ENCODE measurements around the gene HDAC10. TPM values are rescaled to one million over a fixed set of nuclear protein-coding genes. Genes with fewer than 3 reads are reported as not detected.
A peak's percentile ranks its signal among the peaks of the same experiment; 100 is the strongest.

The HDAC10 gene
- total RNA-seq, 2 donors from 2014 or later = 55.2 to 60.0 TPM

DNA sequence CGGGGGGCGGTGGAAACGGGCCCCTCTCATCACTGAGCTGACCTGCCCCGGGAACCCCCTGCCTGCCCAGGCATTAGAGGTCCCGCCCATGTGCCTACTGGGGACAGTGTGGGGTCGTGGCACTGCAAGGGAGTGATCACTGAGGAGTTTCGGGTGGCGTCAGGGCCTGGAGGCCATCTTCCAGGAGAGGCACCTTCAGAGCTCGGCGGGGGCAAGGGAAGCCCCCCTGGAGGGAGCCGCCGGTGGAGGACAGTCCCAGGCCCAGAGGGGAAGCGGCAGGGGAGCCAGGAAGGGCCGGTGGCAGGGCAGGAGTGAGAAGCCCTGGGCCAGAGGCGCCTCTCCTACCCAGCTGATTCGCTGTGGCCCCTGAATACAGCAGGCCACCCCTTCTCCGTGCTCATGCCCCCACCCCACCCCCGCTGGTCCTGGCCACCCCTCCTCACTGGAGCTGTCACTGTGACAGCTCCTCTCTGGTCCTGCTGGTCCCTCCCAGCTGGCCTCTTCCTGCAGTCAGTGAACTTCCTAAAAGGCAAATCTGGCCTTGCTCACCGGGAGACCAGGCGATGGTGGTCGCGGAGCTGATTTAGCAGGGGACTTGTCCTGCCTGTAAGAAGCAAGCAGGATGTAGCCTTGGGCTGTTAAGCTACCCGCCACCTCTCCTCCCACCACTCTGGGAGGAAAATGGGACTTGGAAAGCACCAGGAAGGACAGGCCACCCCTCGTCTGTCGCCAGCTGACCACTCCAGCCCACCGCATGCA lies 21.2 kb upstream of the HDAC10 start:
- no peak for ATAC-seq (ENCODE audit: insufficient number of reproducible peaks, low FRiP score, low read depth)
- peaks cover 29 to 42% of the 10 kb centered on the region in 2 donors for H3K4me1 ChIP-seq (ENCODE audit: control insufficient read depth in 1 of 2, low read depth in 2 of 2)

DNA sequence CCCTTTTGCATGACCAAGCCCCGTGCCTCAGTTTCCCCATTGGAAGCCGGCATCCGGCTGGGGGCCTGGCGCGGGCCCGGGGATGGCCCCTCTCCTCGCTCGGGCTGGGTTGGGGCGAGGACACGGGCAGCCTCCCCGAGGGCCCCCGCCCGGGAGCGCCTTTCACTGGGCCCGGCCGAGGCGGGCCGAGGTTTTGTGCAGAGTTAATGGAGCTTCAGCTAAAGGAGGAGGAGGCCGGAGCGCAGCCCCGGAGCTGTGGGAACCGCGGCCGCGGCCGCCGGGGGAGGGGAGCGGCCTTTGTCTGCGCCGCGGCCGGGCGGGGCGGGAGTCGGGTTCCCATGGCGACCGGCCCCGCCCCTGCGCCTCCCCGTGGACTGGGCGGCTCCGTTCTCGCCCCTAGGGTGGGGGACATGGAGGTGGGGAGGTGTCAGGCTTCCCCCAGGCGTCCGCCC lies 20.5 kb upstream of the HDAC10 start:
- DNase-seq (ENCODE audit: low spot score) = no peak
- H3K4me3 ChIP-seq = peak overlapping the region; percentile 74
- H3K36me3 ChIP-seq = peaks cover 10% of the 10 kb centered on the region
- TF ChIP-seq, protein P1, sequence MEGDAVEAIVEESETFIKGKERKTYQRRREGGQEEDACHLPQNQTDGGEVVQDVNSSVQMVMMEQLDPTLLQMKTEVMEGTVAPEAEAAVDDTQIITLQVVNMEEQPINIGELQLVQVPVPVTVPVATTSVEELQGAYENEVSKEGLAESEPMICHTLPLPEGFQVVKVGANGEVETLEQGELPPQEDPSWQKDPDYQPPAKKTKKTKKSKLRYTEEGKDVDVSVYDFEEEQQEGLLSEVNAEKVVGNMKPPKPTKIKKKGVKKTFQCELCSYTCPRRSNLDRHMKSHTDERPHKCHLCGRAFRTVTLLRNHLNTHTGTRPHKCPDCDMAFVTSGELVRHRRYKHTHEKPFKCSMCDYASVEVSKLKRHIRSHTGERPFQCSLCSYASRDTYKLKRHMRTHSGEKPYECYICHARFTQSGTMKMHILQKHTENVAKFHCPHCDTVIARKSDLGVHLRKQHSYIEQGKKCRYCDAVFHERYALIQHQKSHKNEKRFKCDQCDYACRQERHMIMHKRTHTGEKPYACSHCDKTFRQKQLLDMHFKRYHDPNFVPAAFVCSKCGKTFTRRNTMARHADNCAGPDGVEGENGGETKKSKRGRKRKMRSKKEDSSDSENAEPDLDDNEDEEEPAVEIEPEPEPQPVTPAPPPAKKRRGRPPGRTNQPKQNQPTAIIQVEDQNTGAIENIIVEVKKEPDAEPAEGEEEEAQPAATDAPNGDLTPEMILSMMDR (IDR thresholded peaks at IDR 0.05) = no peak
- no peak overlapping the region for H3K27ac ChIP-seq
- ATAC-seq (ENCODE audit: insufficient number of reproducible peaks, low FRiP score, low read depth) = no peak
- no peaks in the 10 kb centered on the region for H3K9me3 ChIP-seq
- H3K27me3 ChIP-seq (replicated peaks; ENCODE audit: insufficient read depth) = no peaks in the 10 kb centered on the region
- H3K4me1 ChIP-seq (ENCODE audit: control insufficient read depth in 1 of 2, low read depth in 2 of 2) = peaks cover 32 to 47% of the 10 kb centered on the region in 2 donors

More for the DNA sequence above, 21.2 kb upstream of the HDAC10 start:
- DNase-seq (ENCODE audit: low spot score) = no peak
- Histone ChIP-seq H3K36me3 (peaks cover 15% of the 10 kb centered on the region), H3K27me3 (replicated peaks; ENCODE audit: insufficient read depth) (no peaks in the 10 kb centered on the region), H3K9me3 (no peaks in the 10 kb centered on the region), H3K27ac (no peak overlapping the region), H3K4me3 (peak overlapping the region; percentile 74)
- TF ChIP-seq, protein P1 (IDR thresholded peaks at IDR 0.05) = no peak

DNA sequence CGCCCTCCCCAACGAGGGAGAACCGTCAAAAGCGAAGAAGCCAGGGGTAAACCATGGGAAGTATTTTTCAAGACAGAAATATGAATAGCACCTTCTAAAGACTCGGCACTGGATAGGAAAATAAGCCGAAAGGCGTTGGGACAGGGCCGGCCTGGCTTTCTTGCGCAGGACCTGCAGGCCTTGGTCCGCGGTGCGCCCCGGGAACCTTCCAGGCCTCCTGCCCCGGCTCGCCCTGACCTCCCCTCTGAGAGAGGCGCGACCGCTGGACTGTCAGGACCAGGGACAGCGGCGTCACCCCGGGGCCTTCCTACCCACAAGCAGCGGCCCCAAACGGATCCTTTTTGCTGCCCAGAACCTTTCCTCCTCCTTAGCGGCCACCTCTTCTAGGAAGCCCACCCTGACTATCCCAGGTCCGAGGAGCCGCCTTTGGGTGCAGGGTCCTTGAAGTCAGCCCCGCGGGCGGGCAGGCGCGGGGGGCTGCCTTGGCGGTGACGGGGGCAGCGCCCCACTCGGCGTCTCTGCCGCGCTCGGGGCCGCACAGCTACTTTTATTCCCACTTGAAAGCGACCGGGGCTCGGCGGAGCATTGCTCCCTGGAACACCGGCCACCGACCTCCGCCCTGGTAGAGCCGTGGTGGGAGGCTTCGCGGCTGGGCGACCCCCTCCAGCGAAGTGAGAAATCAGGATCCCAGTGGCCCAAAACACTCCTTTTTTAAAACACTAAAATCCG lies 19.8 kb upstream of the HDAC10 start:
- TF ChIP-seq, protein P1 (IDR thresholded peaks at IDR 0.05) = no peak
- H3K9me3 ChIP-seq = no peaks in the 10 kb centered on the region
- H3K36me3 ChIP-seq = peaks cover 8% of the 10 kb centered on the region
- DNase-seq (ENCODE audit: low spot score) (no peak), ATAC-seq (ENCODE audit: insufficient number of reproducible peaks, low FRiP score, low read depth) (no peak)
- peak overlapping the region; percentile 74 for H3K4me3 ChIP-seq
- no peaks in the 10 kb centered on the region for H3K27me3 ChIP-seq (replicated peaks; ENCODE audit: insufficient read depth)
- peak overlapping the region in 1 of 2 donors; percentile 20 for H3K27ac ChIP-seq
- peaks cover 32 to 47% of the 10 kb centered on the region in 2 donors for H3K4me1 ChIP-seq (ENCODE audit: control insufficient read depth in 1 of 2, low read depth in 2 of 2)

DNA sequence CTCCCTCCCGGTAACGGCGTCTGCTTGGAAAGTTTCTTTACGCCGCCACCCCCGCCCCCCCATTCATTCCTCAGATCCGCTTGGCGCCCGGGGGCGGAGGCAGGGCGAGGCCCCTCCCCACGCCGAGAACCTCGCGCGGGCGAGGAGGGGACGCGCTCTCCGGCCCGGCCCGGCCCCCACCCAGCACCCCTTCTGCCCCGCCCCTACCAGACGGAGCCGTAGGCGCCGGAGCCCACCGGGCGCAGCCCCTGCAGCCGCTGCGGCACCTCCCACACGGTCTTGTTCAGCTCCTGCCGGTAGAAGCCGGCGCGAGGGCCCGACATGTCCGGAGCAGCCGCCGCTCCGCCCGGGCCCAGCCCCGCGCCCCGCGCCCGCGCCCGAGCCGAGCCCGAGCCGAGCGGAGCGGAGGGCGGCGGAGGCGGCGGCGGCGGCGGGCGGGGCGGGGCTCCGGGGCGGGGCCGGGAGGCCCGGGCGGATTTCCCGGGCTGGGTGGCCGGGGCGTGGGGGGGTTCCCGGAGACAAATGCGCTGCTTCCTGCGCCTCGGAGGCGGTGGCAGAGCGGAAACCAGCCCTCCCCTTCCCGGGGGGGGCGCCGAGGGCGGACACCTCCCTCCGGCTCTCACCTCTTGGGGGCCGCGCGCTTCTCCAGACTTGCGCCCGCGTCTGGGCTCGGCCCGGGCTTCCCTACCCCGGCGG lies 19.1 kb upstream of the HDAC10 start, which contains the start of gene MAPK11:
Gene MAPK11, minus strand, starts transcription at position 411 of the 696 bp plus-strand sequence. Its CDS starts 88 bp downstream, at position 323.
- no peaks in the 10 kb centered on the region for H3K9me3 ChIP-seq
- peaks cover 32 to 47% of the 10 kb centered on the region in 2 donors for H3K4me1 ChIP-seq (ENCODE audit: control insufficient read depth in 1 of 2, low read depth in 2 of 2)
- H3K36me3 ChIP-seq = peaks cover 3% of the 10 kb centered on the region
- no peak for DNase-seq (ENCODE audit: low spot score)
- peak within 1 kb of the TSS in 1 of 2 donors; percentile 20 for H3K27ac ChIP-seq
- H3K27me3 ChIP-seq (replicated peaks; ENCODE audit: insufficient read depth) = no peaks in the 10 kb centered on the region
- TF ChIP-seq, protein P1 (IDR thresholded peaks at IDR 0.05) = no peak
- peak within 1 kb of the TSS; percentile 74 for H3K4me3 ChIP-seq
- no peak for ATAC-seq (ENCODE audit: insufficient number of reproducible peaks, low FRiP score, low read depth)
